Measurements from ENCODE around the gene ZFP92.

DNA sequence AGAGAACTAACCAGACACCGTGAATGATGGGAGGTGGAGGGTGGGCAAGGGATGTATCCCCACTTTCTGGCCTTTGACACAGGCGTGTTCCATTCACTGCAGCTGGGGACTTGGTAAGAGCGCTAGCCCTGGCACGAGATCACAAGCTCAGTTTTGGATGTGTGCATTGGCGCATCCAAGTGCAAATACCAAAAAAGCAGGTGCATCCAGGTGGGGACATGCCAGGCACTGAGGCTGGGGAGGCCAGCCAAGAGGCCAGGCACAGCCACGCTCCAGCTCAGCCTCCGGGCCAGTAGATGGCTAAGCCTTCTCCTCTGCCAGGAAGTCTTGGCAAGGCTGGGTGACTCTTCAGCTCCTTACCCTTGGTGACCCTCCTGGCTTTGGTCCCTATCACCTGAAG lies 4.4 kb upstream of the ZFP92 start:
- no peak for TF ChIP-seq CTCF (IDR thresholded peaks at IDR 0.05; ENCODE audit: insufficient read depth, low read length, poor library complexity, severe bottlenecking)
- no peak for TF ChIP-seq EZH2phosphoT487 (conservative IDR thresholded peaks at IDR 0.05; ENCODE audit: low read length)

Data from SU-DHL-6 (cell line).